GM21526 (cell line): ENCODE data around the gene SCN3B.

Source experiments
- ATAC-seq: cut with Tn5 transposase; IDR thresholded peaks from one replicate; pipeline ENCODE4 v1.9.1; 2021; ENCODE audit warnings: moderate library complexity; ENCODE audit not compliant: unreplicated experiment, low FRiP score

SCN3B gene

GRCh38 chr11:123603666-123604065, 50.8 kb downstream of the SCN3B start:
- no peak for ATAC-seq

DNA sequence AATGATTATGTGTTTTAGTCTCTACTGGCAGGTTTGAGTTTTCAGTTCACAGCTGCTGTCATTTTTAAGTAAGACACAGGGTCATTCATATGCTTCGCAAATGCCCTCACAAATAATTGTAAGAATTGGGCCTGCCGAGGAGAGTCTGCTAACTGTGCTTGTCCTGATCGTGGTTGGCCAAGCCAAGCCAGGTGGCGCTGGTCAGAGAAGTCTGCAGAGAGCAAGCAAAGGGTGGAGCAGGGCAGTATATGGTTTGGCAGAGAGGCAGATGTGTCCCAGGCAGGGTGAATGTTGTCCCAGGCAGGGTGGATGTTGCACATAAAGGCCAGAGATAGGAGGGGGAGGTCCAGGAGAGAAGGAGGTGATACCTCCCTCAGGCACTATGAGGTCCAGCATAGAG, 52.7 kb downstream of the SCN3B start:
- ATAC-seq, result no peak

GRCh38 chr11:123601136-123601535, 53.3 kb downstream of the SCN3B start:
- ATAC-seq, result no peak

DNA sequence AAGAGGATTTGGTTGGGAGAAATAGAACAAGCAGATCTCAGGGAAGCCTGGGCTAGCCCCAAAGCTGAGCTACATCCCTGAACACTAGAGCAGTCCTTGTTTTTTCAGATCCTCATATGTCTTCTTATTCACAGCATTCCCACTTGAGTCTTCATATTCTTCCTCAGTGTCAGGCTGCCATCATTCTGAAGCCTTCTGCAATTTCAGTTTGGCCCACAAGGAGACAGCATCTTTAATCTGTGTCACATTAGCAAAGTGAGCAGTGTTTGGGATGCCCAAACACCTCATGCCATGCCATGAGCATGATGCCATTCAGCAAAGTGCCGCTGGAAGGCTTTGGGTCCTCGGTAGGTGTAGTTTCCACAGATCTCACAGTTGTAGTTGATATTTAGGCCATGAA, 56.6 kb downstream of the SCN3B start:
- no peak for ATAC-seq

- ATAC-seq, result no peak
Measured at GRCh38 chr11:123594921-123595320, 59.5 kb downstream of the SCN3B start.

DNA sequence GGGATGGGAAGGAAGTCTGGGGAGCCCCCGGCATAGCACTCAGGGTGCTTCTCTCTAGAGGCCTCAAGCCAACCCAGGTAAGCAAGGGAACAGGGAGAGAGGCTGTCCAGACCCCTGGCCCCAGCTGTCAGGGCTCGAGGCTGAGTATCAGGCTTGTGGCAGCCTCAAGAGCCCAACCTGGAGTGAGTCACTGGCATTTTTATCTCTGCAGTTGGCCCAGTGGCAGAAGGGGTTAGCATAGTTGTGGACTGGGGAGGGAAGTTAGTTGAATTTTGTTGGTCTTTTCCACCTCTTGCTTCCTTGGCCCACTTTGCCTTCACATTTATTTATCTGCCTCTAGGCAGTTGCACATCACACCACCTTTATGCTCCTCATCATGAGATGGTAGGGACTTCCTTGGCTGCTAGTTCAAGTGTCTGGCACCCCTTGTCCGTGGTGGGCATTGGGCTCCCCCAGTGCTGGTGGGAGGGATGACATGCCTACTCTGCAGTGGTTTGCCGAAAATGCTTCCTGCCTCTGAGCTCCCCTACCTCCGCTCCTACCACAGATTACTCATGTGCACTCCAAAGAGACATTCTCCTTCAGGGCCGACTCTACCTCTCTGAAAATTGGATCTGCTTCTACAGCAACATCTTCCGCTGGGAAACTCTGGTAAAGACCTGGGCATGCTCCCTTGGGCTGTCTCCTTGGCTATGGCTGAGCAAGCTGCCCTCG, 60.1 kb downstream of the SCN3B start:
- no peak for ATAC-seq

- ATAC-seq, result no peak
Measured at GRCh38 chr11:123593570-123593969, 60.9 kb downstream of the SCN3B start.

DNA sequence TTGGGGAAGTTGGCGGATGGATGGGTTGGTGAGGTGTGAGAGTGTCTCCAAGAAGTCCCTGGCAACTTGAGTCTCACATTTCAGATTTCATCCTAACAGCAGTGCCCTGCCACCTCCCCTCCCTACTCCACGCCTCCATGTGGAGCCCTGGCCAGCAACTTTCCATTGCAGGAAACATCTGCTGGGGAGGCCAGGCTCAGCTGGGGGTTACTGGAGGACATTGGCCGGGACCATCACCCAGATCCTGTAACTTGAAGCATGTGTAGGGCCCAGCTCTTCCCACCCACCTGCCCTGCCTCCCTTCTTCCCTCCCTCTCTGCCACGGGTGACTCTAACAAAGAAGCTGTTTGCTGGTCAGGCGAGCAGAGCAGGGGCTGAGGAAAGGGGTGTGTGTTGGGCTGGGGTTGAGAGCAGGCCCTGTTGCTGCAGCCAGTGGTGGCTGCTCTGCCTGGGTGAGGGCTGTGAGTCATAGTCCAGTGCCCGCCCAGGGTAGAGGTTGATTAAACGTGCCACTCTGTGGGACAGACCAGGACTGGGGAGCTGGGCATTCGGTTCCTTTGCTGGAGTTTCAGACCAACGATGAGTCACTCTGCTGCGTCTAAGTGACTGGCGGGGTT, 64.0 kb downstream of the SCN3B start:
- ATAC-seq, result no peak

- ATAC-seq, result no peak
Measured at GRCh38 chr11:123588864-123589262, 65.6 kb downstream of the SCN3B start.

- ATAC-seq, result no peak
Measured at GRCh38 chr11:123588117-123588863, 66.1 kb downstream of the SCN3B start.

DNA sequence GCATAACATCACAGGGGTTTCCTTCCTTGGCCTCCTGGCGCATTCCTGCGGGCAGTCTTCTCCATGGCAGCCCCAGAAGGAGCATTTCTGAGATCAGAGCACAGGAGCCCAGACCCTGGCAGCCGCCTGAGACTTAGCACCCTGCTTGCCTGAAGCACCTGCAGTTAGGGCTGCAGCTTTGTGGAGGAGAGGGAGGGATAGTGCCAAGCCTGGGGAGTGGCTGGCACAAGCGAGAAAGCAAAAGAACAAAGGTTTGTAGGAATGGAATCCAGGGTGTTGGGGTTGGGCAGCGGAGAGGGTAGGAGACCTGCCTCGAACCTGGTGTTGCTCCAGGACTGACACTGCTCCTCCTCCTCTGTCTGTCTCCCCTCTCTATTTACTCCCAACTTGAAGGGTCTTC, 66.9 kb downstream of the SCN3B start:
- no peak for ATAC-seq

DNA sequence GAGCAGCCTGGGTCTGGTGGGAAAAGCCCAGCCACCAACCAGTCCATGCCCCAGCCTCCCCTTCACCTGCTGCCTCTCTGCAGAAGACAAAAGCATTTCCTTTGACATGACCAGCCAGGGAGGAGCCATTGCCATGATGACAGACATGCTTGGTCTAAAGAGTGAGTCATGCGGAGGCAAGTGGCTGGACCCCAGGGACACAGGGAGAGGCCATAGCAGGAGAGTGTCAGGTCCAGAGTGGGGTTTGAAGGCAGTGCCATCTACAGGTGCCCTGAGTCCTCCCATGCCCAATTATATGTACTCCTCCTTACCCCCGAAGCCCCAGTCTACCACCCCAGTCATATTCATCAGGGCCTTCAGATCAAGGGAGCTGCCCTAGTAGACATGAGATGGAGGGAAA, 67.4 kb downstream of the SCN3B start:
- no peak for ATAC-seq

DNA sequence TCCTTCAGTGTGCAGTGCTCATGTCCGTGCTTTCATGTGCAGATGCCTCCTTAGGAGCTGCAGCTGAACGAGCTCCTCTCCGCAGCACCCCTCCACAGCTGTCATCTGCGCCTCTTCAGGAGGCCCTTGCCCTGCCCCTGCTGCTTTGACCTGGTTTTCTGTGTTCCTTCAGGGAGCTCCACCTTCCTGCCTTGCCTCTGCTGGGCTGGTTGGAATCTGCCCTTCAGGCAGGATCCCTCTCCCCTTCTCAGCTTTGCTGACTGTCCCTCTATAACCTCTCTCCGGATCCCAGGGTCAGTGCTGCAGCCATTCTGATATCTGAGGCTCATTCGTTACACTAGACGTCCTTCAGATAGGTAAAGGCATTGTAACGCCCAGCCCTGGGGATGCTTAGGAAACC, 67.9 kb downstream of the SCN3B start:
- ATAC-seq, result no peak

DNA sequence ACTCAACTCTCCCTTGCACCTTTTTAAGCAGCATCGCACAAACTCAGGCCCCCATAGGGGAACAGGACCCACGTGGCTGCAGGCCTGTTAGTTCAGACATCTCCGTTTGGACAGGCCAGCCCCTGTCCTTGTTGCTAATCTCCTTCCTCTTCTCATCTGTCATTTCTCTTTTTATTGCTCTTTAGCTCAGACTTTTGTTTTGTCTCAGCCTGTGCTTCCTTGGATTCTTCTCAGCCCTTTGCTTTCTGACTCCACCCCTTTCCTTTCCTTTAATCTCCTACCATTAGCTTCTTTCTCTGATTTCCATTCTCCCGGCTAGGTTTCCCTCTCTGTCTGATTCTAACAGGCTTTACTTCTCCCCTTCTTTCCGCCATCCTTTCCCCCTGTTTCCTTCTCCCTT, 68.7 kb downstream of the SCN3B start:
- no peak for ATAC-seq

DNA sequence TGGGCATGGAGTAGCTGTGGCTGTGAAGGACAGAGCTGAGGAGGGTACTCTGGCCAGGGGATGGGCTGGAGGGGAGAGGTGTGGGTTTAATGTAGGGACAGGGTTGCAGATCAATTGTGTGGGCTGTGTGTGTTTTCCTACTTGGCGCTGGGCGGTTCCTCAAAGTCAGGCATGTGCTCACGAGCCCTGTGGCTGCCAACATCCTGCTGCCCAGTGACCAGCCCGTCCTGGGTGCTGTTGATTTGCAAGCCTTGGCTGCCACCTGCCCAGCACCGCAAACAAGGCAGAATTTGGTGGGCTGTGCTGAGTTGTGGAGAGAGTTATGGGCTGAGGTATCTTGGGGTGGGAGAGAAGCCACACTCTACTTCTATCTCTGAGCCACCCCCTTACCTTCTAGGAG, 69.2 kb downstream of the SCN3B start:
- ATAC-seq, result no peak

DNA sequence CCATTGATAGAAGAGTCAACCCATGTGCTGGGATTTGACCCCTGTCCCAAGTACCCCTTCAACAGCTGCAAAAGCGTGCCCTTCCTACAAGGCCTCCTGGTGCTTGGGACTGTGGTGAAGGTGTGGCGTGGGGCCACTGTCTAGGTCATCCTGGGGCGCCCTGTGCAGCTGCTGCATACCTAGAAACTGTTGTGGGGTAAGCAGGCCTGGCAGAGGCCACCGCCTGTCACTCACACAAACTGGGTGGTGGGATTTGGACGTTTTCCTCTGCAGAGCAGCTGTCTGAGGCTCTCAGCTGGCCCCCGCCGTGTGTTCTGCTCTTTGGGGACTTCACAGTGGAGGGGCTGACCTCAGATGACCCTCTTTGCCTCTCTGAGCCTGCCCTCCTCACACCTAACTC, 69.7 kb downstream of the SCN3B start:
- no peak for ATAC-seq

- ATAC-seq, result no peak
Measured at GRCh38 chr11:123584186-123584585, 70.2 kb downstream of the SCN3B start.

DNA sequence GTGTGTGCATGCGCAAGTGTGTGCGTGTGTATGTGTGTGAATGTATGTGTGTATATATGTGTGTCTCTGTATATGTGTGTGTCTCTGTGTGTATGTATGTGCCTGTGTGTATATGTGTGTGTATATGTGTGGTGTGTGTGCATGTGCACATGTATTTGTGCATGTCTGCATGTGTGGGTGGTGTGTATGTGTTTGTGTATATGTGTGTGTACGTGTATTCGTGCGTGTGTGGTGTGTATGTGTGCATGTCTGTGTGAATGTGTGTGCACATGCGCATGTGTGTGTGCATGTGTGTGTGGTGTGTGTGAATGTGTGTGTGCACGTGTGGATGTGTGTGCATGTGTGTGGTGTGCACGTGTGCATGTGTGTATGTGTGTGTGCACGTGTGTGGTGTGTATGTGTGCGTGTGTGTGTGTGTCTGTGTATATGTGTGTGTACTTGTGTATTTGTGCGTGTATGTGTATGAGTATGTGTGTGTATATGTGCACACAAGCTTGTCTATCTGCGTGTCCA, 71.4 kb downstream of the SCN3B start:
- ATAC-seq, result no peak

DNA sequence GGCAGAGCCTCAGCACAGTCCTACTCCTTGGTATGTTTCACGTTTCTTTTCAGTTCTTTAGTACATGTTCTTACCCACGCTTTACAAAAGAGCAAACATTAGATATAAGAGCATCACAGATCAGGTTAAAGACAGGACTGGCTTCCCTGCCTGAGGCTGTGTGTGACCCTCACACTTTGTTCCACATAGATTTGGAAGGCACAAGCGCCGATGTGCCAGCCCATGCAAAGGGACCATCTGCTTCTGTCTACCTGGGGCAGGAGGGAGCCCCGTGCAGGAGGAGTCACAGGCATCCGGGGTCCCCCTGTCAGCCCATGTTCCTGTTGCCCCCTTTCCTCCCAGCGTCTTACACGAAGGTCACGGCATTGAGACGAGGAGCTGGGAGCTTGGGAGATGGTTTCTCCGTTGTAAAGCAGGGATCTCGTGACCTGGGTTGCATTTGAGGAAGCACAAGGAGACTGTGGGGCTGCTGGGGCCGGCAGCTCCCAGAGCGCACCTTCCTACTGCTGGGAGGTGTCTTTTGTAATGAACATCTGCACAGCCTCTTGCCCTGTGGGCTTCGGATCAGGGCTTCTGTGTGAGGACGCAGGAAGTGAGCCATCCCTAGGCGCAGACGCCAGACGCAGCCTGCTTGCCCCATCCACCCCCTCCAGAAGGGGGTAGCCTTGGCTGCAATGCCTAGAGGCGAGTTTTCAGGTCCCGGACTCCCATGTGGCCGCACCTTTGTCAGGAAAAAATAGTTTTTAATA, 72.6 kb downstream of the SCN3B start:
- ATAC-seq, result no peak

- peak; percentile 86 for ATAC-seq
Measured at GRCh38 chr11:123580557-123581275, 73.7 kb downstream of the SCN3B start.
